Endothelial cell of umbilical vein (primary cell): Measurements from ENCODE around the gene OOEP.

ENCODE experiments used
- EZH2 ChIP-seq: IDR thresholded peaks from 2 replicates; pipeline ENCODE4 v1.6.1; 2012; ENCODE audit warnings: borderline replicate concordance, low read depth, mild to moderate bottlenecking, moderate library complexity, low read length, inconsistent platforms; ENCODE audit not compliant: severe bottlenecking
- POLR2A ChIP-seq: IDR thresholded peaks from 2 replicates; pipeline ENCODE4 v1.6.1; 2012; ENCODE audit warnings: low read depth, mild to moderate bottlenecking, control low read depth, low read length
- POLR2AphosphoS5 ChIP-seq: IDR thresholded peaks from 2 replicates; pipeline ENCODE4 v1.6.1; 2012; ENCODE audit warnings: low read depth, mild to moderate bottlenecking, control low read depth, low read length, moderate library complexity; ENCODE audit not compliant: insufficient read depth
- TF ChIP-seq, protein P1 (sequence below), 2 donors: IDR thresholded peaks; 1 replicate in 1 of 2; 2 replicates in 1 of 2; pipeline ENCODE4 v1.5.1; 2011; ENCODE audit warnings: low read length in 2 of 2, mild to moderate bottlenecking in 2 of 2, moderate library complexity in 2 of 2, control low read depth in 1 of 2, inconsistent platforms in 1 of 2, low read depth in 1 of 2; ENCODE audit not compliant: insufficient read depth in 1 of 2; ENCODE audit errors: extremely low read depth in 1 of 2

DNA sequence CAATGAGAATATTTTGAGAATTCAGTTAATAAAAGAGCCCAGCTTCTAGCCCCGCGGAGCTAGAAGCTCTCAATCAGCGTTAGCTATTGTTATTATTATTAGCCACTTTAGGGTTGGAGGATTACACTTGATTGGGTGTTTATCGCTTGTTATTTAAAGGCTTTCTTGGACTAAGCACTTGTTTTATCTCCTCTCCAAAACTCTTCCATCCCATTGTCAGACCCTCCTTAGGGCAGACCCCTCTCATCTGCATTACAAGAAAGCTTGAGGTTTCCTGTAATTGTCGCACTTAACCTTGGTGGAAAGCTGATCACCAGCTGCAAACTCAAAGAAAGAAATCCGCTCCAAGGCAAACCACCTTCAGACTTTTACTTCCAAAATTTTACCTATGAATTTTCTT, 20.4 kb downstream of the OOEP start:
- TF ChIP-seq, protein P1, sequence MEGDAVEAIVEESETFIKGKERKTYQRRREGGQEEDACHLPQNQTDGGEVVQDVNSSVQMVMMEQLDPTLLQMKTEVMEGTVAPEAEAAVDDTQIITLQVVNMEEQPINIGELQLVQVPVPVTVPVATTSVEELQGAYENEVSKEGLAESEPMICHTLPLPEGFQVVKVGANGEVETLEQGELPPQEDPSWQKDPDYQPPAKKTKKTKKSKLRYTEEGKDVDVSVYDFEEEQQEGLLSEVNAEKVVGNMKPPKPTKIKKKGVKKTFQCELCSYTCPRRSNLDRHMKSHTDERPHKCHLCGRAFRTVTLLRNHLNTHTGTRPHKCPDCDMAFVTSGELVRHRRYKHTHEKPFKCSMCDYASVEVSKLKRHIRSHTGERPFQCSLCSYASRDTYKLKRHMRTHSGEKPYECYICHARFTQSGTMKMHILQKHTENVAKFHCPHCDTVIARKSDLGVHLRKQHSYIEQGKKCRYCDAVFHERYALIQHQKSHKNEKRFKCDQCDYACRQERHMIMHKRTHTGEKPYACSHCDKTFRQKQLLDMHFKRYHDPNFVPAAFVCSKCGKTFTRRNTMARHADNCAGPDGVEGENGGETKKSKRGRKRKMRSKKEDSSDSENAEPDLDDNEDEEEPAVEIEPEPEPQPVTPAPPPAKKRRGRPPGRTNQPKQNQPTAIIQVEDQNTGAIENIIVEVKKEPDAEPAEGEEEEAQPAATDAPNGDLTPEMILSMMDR (IDR thresholded peaks at IDR 0.05; ENCODE audit: extremely low read depth in 1 of 2, insufficient read depth in 1 of 2, low read depth in 1 of 2, low read length in 2 of 2): no peak
- no peak for TF ChIP-seq POLR2AphosphoS5
- no peak for TF ChIP-seq POLR2A
- no peak for TF ChIP-seq EZH2
